Left lung (tissue), 10 donors: ENCODE results near the gene MFF. TPM values are rescaled to one million over a fixed set of nuclear protein-coding genes. Genes with fewer than 3 reads are reported as not detected.
A peak's percentile ranks its signal among the peaks of the same experiment; 100 is the strongest.

Source experiments
- ATAC-seq: fragments of 200-7000 bp; cut with Tn5 transposase; one replicate; pipeline ENCODE4 v1.9.1; 2020; ENCODE audit warnings: moderate library complexity
- DNase-seq, 4 donors: peaks; one replicate each; pipeline ENCODE4 v3.0.0-alpha.2; 2013 to 2020
- H3K27ac ChIP-seq, 2 donors: fragments of 200-600 bp; sonication (generic) in 1 of 2; one replicate each; pipeline versions ENCODE4 v1.5.0 to v1.8.0; 2020 to 2021
- H3K27me3 ChIP-seq, 2 donors: fragments of 200-600 bp; sonication (generic) in 1 of 2; one replicate each; pipeline versions ENCODE4 v1.5.0 to v1.8.0; 2020 to 2021
- H3K36me3 ChIP-seq, 2 donors: fragments of 200-600 bp; sonication (generic) in 1 of 2; one replicate each; pipeline versions ENCODE4 v1.5.0 to v1.8.0; 2020 to 2021
- H3K4me1 ChIP-seq, 2 donors: fragments of 200-600 bp; one replicate each; pipeline ENCODE4 v1.8.0; 2021
- H3K4me3 ChIP-seq, 2 donors: fragments of 200-600 bp; sonication (generic) in 1 of 2; one replicate each; pipeline versions ENCODE4 v1.5.0 to v1.8.0; 2020 to 2021; ENCODE audit warnings: mild to moderate bottlenecking in 1 of 2
- H3K9me3 ChIP-seq, 2 donors: fragments of 200-600 bp; sonication (generic) in 1 of 2; one replicate each; pipeline versions ENCODE4 v1.5.0 to v1.8.0; 2020 to 2021
- intact Hi-C, 2 donors: fragments of 100-400 bp; cut with DNase I; formaldehyde crosslinking; loops; one replicate each; pipeline versions ENCODE4 v1.11.2 to v1.14.2; 2022
- polyA plus RNA-seq, 6 donors: library from polyadenylated mRNA; unstranded; fragments of 120-200 nt; gene quantifications; one replicate each; pipeline ENCODE4 v1.2.1, GENCODE V29; 2013; ENCODE audit not compliant: insufficient read length in 6 of 6
- total RNA-seq, 2 donors: library from RNA; stranded (reverse); fragmentation: NEBNext Ultra II Directional; extraction: Animal tissue kit (Norgen Biotek cat#: 25700); gene quantifications; one replicate each; pipeline ENCODE4 v1.2.1, GENCODE V29; 2021
- TF ChIP-seq, protein P1 (sequence below), 2 donors: fragments of 200-600 bp; sonication (generic) in 1 of 2; IDR thresholded peaks; one replicate each; pipeline versions ENCODE4 v1.5.0 to v1.8.0; 2021; ENCODE audit warnings: antibody characterized with exemption in 2 of 2
- donor health status: DM: no; HTN: yes; CAD: no.
- donor health status: DM: no; HTN: no; CAD: no.

The MFF gene
- total and polyA plus RNA-seq, 8 donors, result 53.2 to 124 (median 106) TPM

DNA sequence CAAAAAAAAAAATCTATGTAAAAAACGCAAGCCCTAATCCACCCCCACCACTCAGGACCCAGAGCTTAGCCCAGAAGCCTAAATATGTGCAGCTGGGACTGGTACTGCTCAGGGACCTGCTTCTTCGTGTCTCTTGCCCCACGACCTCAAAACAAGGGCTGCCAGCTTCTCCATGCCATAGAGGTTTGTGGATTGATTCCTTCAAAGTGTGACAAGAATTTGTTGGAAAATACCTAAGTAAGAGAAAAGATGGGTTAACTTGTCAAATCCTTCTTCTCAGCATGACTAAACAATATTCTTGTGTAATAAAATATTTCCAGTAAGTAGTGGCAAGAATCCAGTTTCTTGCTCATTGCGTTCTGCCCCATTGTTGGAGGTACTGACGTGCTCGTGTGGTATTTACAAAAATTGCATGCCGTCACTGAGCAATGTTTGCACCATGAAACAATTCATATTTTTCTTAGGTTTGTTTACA, 63.5 kb downstream of the MFF start:
- intact Hi-C loops, result no loop called here
- Histone ChIP-seq H3K4me3 (no peak overlapping the region), H3K27ac (peak overlapping the region in 1 of 2 donors; percentile 33), H3K27me3 (peaks cover 0 to 4% of the 10 kb centered on the region in 2 donors), H3K9me3 (no peaks in the 10 kb centered on the region), H3K4me1 (peaks cover 0 to 30% of the 10 kb centered on the region in 2 donors), H3K36me3 (no peaks in the 10 kb centered on the region)
- DNase-seq, result no peak
- ATAC-seq, result no peak
- TF ChIP-seq, protein P1, sequence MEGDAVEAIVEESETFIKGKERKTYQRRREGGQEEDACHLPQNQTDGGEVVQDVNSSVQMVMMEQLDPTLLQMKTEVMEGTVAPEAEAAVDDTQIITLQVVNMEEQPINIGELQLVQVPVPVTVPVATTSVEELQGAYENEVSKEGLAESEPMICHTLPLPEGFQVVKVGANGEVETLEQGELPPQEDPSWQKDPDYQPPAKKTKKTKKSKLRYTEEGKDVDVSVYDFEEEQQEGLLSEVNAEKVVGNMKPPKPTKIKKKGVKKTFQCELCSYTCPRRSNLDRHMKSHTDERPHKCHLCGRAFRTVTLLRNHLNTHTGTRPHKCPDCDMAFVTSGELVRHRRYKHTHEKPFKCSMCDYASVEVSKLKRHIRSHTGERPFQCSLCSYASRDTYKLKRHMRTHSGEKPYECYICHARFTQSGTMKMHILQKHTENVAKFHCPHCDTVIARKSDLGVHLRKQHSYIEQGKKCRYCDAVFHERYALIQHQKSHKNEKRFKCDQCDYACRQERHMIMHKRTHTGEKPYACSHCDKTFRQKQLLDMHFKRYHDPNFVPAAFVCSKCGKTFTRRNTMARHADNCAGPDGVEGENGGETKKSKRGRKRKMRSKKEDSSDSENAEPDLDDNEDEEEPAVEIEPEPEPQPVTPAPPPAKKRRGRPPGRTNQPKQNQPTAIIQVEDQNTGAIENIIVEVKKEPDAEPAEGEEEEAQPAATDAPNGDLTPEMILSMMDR (IDR thresholded peaks at IDR 0.05), result no peak

DNA sequence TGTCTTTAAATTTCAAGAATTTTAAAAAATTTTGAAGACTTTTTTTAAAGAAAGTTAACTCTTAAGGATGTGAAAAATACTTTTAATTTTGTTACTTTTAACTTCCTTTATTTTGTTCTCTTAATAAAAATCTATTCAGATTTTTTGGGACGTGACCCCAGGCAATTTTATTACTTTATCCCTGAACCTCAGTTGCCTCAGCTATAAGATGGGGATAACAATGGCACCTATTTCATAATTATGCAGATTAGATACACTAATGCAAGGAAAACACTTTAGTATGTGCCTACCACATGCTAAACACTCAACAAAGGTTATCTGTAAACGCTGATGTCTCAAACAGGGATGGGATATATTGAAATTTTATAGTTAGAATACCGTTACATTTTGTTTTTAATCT, 64.2 kb downstream of the MFF start:
- DNase-seq, result no peak
- Histone ChIP-seq H3K4me3 (no peak overlapping the region), H3K36me3 (no peaks in the 10 kb centered on the region), H3K27ac (no peak overlapping the region), H3K27me3 (no peaks in the 10 kb centered on the region), H3K4me1 (peaks cover 0 to 30% of the 10 kb centered on the region in 2 donors), H3K9me3 (no peaks in the 10 kb centered on the region)
- intact Hi-C loops, result no loop called here
- TF ChIP-seq, protein P1 (IDR thresholded peaks at IDR 0.05), result no peak
- ATAC-seq, result no peak

DNA sequence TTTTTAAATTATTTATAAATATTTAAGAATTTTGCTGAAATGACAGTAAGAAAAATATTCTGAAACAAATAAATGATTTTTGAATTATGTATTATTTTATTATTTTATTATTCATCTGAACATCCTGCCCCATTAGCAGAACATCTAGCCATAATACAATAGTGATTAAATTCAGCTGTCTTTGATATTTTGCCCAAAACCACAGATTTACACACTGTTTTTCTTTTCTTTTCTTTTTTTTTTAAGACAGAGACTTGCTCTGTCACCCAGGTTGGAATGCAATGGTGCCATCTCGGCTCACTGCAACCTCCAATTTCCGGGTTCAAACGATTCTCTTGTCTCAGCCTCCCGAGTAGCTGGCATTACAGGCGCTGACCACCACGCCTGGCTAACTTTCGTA, 64.6 kb downstream of the MFF start:
- intact Hi-C loops, result no loop called here

DNA sequence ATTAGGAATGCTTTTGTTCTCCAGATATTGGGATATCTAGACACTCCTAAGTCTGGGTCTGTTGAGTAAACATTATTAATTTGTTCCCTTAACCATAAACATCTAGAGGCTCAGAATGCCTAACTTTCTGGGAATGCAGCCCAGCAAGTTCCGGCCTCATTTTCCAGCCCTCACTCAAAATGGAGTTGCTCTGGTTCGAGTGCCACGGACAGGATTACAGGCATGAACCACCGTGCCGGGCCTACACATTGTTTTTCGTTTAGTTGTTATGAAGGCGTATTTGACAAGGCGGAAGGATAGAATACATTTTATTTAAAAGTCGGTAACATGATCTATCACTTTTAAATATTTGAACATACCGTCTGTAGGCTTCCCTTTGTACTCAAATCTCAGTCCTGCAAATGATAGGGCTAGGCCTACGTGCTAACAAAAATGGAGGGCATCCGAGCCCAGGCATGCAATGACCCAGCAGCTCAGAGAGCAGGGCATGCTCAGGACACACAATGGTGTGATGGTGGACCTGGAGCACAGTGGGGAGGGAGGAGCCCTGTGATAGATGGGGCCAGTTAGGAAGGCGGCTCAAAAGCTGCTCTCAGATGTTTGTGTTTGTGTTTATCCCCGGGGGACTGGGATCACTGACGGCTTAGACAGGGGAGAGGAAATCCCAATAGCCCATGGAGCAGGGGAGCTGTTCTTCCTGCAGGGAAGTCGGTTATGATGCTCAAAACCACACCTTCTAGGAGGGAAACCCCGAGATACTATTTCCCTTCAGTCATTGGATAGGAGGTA, 65.6 kb downstream of the MFF start:
- TF ChIP-seq, protein P1 (IDR thresholded peaks at IDR 0.05), result no peak
- Histone ChIP-seq H3K27ac (no peak overlapping the region), H3K36me3 (no peaks in the 10 kb centered on the region), H3K9me3 (no peaks in the 10 kb centered on the region), H3K27me3 (no peaks in the 10 kb centered on the region), H3K4me3 (no peak overlapping the region), H3K4me1 (peaks cover 0 to 22% of the 10 kb centered on the region in 2 donors)
- ATAC-seq (no peak), DNase-seq (no peak)
- intact Hi-C loops, result no loop called here

More for the DNA sequence above, 64.6 kb downstream of the MFF start:
- Histone ChIP-seq H3K4me1 (peaks cover 0 to 27% of the 10 kb centered on the region in 2 donors), H3K9me3 (no peaks in the 10 kb centered on the region), H3K36me3 (no peaks in the 10 kb centered on the region), H3K27me3 (no peaks in the 10 kb centered on the region), H3K4me3 (no peak overlapping the region), H3K27ac (no peak overlapping the region)
- TF ChIP-seq, protein P1 (IDR thresholded peaks at IDR 0.05), result no peak
- ATAC-seq (no peak), DNase-seq (no peak)

DNA sequence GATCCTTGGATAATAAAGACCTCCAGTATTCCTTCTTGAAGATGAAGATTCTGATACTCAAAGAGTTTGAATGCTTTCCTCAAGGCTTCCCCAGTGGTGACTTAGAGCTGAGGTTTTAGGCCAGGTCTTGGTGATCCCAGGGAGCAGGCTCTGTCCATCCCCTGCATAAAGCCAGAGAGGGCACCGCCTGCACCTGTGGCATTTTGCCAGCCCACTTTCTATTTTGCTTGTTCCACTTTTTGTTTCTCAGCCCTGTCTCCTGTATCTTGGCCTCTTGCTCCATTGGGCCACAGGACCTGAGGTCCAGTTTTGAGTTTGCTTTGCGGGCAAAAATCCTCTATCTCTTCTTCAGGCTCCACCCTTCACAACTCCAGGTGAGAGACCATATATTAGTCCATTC, 69.3 kb downstream of the MFF start:
- Histone ChIP-seq H3K4me1 (peaks cover 0 to 26% of the 10 kb centered on the region in 2 donors), H3K36me3 (no peaks in the 10 kb centered on the region), H3K27me3 (no peaks in the 10 kb centered on the region), H3K27ac (no peak overlapping the region), H3K4me3 (no peak overlapping the region), H3K9me3 (no peaks in the 10 kb centered on the region)
- ATAC-seq (no peak), DNase-seq (no peak)
- TF ChIP-seq, protein P1 (IDR thresholded peaks at IDR 0.05), result no peak
- intact Hi-C loops, result no loop called here
